Measurements from ENCODE around the gene ARMH1.

GRCh38 chr1:44724296-44724954 is 49.9 kb downstream of the ARMH1 start:
- TF ChIP-seq POLR2A (IDR thresholded peaks at IDR 0.05; ENCODE audit: extremely low read depth, insufficient read length) (peak; percentile 27), CTCF (IDR thresholded peaks at IDR 0.05; ENCODE audit: low read depth, low read length) (no peak)
